Measurements from ENCODE around the gene WDR86.

The WDR86 gene

DNA sequence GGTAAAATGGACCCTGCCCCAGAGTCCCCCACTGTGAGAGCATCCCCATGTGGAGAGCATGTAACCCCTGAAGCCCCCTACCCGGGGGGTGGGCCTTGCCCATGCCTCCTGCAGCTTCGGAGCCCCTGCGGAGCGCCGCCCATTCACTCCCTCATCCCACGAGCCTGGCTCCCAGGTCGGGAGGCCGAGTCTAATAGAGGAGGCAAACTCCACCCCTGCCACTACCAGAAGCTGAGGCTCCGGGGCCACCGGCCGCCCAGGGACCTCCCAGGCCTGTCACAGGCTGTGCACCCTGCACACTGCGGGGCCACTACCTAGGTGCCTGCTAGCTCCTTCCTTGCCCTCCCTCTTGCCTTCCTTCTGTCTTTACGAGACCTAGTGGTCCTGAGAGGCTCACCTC lies 17.4 kb downstream of the WDR86 start:
- Histone ChIP-seq H3K4me2 (ENCODE audit: low read length) (no peak overlapping the region), H3K9ac (ENCODE audit: low read length) (no peak overlapping the region), H3K36me3 (ENCODE audit: insufficient read depth, low read length) (no peaks in the 10 kb centered on the region), H2AFZ (ENCODE audit: low read length) (no peak overlapping the region), H3K27ac (ENCODE audit: low read depth, low read length, poor library complexity, severe bottlenecking) (no peak overlapping the region), H3K4me1 (ENCODE audit: insufficient read depth, low read length, severe bottlenecking) (peaks cover 3% of the 10 kb centered on the region), H3K4me3 (ENCODE audit: low read depth, low read length, poor library complexity, severe bottlenecking) (no peak overlapping the region), H4K20me1 (ENCODE audit: insufficient read depth, low read length) (no peaks in the 10 kb centered on the region), H3K9me2 (ENCODE audit: low read depth, low read length) (no peaks in the 10 kb centered on the region), H3F3A (ENCODE audit: insufficient read depth, low read length) (no peaks in the 10 kb centered on the region), H3K79me2 (ENCODE audit: insufficient read depth, low read length) (no peaks in the 10 kb centered on the region), H3K27me3 (ENCODE audit: insufficient read depth, low read length) (peaks cover 10% of the 10 kb centered on the region), H3K9me3 (ENCODE audit: low read length) (no peaks in the 10 kb centered on the region)
- TF ChIP-seq EZH2 (IDR thresholded peaks at IDR 0.05; ENCODE audit: borderline replicate concordance, low read length): no peak
- TF ChIP-seq, protein P1, sequence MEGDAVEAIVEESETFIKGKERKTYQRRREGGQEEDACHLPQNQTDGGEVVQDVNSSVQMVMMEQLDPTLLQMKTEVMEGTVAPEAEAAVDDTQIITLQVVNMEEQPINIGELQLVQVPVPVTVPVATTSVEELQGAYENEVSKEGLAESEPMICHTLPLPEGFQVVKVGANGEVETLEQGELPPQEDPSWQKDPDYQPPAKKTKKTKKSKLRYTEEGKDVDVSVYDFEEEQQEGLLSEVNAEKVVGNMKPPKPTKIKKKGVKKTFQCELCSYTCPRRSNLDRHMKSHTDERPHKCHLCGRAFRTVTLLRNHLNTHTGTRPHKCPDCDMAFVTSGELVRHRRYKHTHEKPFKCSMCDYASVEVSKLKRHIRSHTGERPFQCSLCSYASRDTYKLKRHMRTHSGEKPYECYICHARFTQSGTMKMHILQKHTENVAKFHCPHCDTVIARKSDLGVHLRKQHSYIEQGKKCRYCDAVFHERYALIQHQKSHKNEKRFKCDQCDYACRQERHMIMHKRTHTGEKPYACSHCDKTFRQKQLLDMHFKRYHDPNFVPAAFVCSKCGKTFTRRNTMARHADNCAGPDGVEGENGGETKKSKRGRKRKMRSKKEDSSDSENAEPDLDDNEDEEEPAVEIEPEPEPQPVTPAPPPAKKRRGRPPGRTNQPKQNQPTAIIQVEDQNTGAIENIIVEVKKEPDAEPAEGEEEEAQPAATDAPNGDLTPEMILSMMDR (IDR thresholded peaks at IDR 0.05; ENCODE audit: low read length): no peak

DNA sequence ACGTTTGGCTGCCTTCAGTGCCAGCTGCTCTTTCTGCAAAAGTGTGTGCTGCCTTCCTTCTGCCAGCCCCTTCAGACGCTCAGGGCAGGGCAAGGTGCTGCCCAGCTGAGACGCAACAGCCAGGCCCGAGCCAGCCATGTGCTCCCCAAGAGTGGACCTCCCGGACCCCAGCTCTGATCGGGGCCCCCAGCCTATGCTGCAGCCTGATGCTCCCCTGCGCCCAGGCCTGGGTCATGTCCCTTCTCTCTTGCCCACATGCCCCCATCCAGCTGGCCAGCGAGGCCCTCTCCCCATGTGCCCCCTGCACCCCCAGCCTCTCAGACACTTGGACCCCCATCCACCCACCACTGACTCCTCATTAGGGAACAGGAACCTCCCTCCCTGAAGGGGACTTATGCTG lies 17.8 kb downstream of the WDR86 start:
- H2AFZ ChIP-seq (ENCODE audit: low read length): no peak overlapping the region
- H3K27me3 ChIP-seq (ENCODE audit: insufficient read depth, low read length): peaks cover 10% of the 10 kb centered on the region
- H3K79me2 ChIP-seq (ENCODE audit: insufficient read depth, low read length): no peaks in the 10 kb centered on the region
- no peak overlapping the region for H3K4me2 ChIP-seq (ENCODE audit: low read length)
- H3K9me2 ChIP-seq (ENCODE audit: low read depth, low read length): no peaks in the 10 kb centered on the region
- no peaks in the 10 kb centered on the region for H3F3A ChIP-seq (ENCODE audit: insufficient read depth, low read length)
- H3K4me1 ChIP-seq (ENCODE audit: insufficient read depth, low read length, severe bottlenecking): no peaks in the 10 kb centered on the region
- no peaks in the 10 kb centered on the region for H3K36me3 ChIP-seq (ENCODE audit: insufficient read depth, low read length)
- no peak overlapping the region for H3K4me3 ChIP-seq (ENCODE audit: low read depth, low read length, poor library complexity, severe bottlenecking)
- no peaks in the 10 kb centered on the region for H3K9me3 ChIP-seq (ENCODE audit: low read length)
- no peak overlapping the region for H3K9ac ChIP-seq (ENCODE audit: low read length)
- no peak overlapping the region for H3K27ac ChIP-seq (ENCODE audit: low read depth, low read length, poor library complexity, severe bottlenecking)
- TF ChIP-seq, protein P1 (IDR thresholded peaks at IDR 0.05; ENCODE audit: low read length): no peak
- H4K20me1 ChIP-seq (ENCODE audit: insufficient read depth, low read length): no peaks in the 10 kb centered on the region

GRCh38 chr7:151391358-151391730 lies 18.5 kb downstream of the WDR86 start:
- Histone ChIP-seq H3K27ac (ENCODE audit: low read depth, low read length, poor library complexity, severe bottlenecking) (no peak overlapping the region), H3K4me2 (ENCODE audit: low read length) (no peak overlapping the region), H3K36me3 (ENCODE audit: insufficient read depth, low read length) (no peaks in the 10 kb centered on the region), H3K4me3 (ENCODE audit: low read depth, low read length, poor library complexity, severe bottlenecking) (no peak overlapping the region), H3K79me2 (ENCODE audit: insufficient read depth, low read length) (no peaks in the 10 kb centered on the region), H3F3A (ENCODE audit: insufficient read depth, low read length) (no peaks in the 10 kb centered on the region), H3K9me3 (ENCODE audit: low read length) (no peaks in the 10 kb centered on the region), H3K27me3 (ENCODE audit: insufficient read depth, low read length) (peaks cover 10% of the 10 kb centered on the region), H2AFZ (ENCODE audit: low read length) (no peak overlapping the region), H3K9ac (ENCODE audit: low read length) (no peak overlapping the region), H4K20me1 (ENCODE audit: insufficient read depth, low read length) (no peaks in the 10 kb centered on the region), H3K4me1 (ENCODE audit: insufficient read depth, low read length, severe bottlenecking) (no peaks in the 10 kb centered on the region), H3K9me2 (ENCODE audit: low read depth, low read length) (no peaks in the 10 kb centered on the region)
- no peak for TF ChIP-seq EZH2 (IDR thresholded peaks at IDR 0.05; ENCODE audit: borderline replicate concordance, low read length)
- TF ChIP-seq, protein P1 (IDR thresholded peaks at IDR 0.05; ENCODE audit: low read length): no peak
